GM21447 (cell line): ENCODE results near the gene HAUS2.
A peak's percentile ranks its signal among the peaks of the same experiment; 100 is the strongest.

Experiments used
- ATAC-seq: cut with Tn5 transposase; IDR thresholded peaks from one replicate; pipeline ENCODE4 v1.9.1; 2021; ENCODE audit not compliant: unreplicated experiment

Gene HAUS2

GRCh38 chr15:42605796-42606195 is 57.2 kb downstream of the HAUS2 start:
- no peak for ATAC-seq

GRCh38 chr15:42608110-42608531 is 59.5 kb downstream of the HAUS2 start:
- ATAC-seq, result peak; percentile 61

DNA sequence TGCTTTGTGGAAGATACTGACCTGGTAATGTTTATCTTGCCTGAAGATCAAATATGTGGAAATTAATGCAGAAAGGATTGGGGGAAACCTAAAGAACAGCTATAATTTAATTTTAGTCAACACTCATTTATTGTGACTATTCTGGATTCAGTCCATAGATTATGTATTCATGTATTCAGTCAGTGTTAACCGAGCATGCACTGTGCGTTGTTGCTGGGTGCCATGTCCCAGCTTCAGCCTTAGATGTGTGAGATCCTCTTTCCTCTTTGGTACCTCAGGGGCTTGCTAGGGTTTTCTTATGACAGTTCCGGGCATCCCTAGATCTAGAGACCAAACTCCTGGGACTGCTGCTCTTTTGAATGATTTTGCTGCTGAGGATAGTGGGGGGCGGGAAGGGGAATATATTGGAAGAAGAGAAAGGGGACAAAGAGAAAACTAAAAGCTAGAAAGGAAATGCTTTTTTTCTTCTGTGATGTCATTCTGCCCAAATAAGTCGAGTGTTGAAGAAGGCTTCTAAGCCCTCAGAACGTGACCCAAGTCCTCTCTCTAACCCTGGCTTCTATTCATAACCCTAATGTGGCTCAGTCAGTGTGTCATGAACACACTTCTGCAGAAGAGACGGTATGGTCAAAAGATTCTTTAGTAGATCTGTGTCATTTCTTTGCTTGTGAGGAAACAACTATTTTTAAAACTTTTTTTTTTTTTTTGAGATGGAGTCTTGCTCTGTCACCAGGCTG is 60.3 kb downstream of the HAUS2 start:
- ATAC-seq, result no peak

- no peak for ATAC-seq
Measured at GRCh38 chr15:42611532-42611931, 62.9 kb downstream of the HAUS2 start.

- no peak for ATAC-seq
Measured at GRCh38 chr15:42612367-42612912, 63.8 kb downstream of the HAUS2 start.

- ATAC-seq, result no peak
Measured at GRCh38 chr15:42616107-42616506, 67.5 kb downstream of the HAUS2 start.
